HG03108 (cell line): ENCODE measurements around the gene MACROD1.

Experiments
- ATAC-seq: cut with Tn5 transposase; IDR thresholded peaks from one replicate; pipeline ENCODE4 v1.9.1; 2021; ENCODE audit warnings: moderate library complexity; ENCODE audit not compliant: unreplicated experiment

Gene MACROD1

GRCh38 chr11:64077607-64078006 lies 88.3 kb downstream of the MACROD1 start:
- no peak for ATAC-seq

GRCh38 chr11:64076758-64077157 lies 89.2 kb downstream of the MACROD1 start:
- ATAC-seq, result no peak

- no peak for ATAC-seq
Measured at GRCh38 chr11:64074239-64074638, 91.7 kb downstream of the MACROD1 start.

GRCh38 chr11:64073542-64073941 lies 92.4 kb downstream of the MACROD1 start:
- ATAC-seq, result no peak

GRCh38 chr11:64072871-64073270 lies 93.0 kb downstream of the MACROD1 start:
- no peak for ATAC-seq

- ATAC-seq, result no peak
Measured at GRCh38 chr11:64072403-64072802, 93.5 kb downstream of the MACROD1 start.

GRCh38 chr11:64071849-64072248 lies 94.1 kb downstream of the MACROD1 start:
- no peak for ATAC-seq

GRCh38 chr11:64070314-64070681 lies 95.6 kb downstream of the MACROD1 start:
- no peak for ATAC-seq

GRCh38 chr11:64069401-64070313 lies 96.3 kb downstream of the MACROD1 start:
- ATAC-seq, result no peak

GRCh38 chr11:64068705-64069400 lies 97.1 kb downstream of the MACROD1 start:
- no peak for ATAC-seq

- ATAC-seq, result no peak
Measured at GRCh38 chr11:64067230-64067993, 98.5 kb downstream of the MACROD1 start.

- no peak for ATAC-seq
Measured at GRCh38 chr11:64065712-64066111, 100.2 kb downstream of the MACROD1 start.

GRCh38 chr11:64065141-64065465 lies 100.8 kb downstream of the MACROD1 start:
- no peak for ATAC-seq

- ATAC-seq, result no peak
Measured at GRCh38 chr11:64064374-64065140, 101.4 kb downstream of the MACROD1 start.

- no peak for ATAC-seq
Measured at GRCh38 chr11:64063777-64064176, 102.1 kb downstream of the MACROD1 start.

- ATAC-seq, result no peak
Measured at GRCh38 chr11:64062185-64063039, 103.5 kb downstream of the MACROD1 start.

GRCh38 chr11:64060861-64061444 lies 105.0 kb downstream of the MACROD1 start:
- ATAC-seq, result no peak

- no peak for ATAC-seq
Measured at GRCh38 chr11:64060263-64060860, 105.6 kb downstream of the MACROD1 start.
